Fibroblast of lung (primary cell): ENCODE data around the gene S100A9. TPM values are rescaled to one million over a fixed set of nuclear protein-coding genes. Genes with fewer than 3 reads are reported as not detected.

Experiments
- DNase-seq, 2 donors: peaks; one replicate each; pipeline versions ENCODE4 v3.0.0 to v3.0.0-alpha.2; 2010; ENCODE audit warnings: low read depth in 2 of 2
- H2AFZ ChIP-seq: 2 replicates; pipeline ENCODE4 v1.5.1; 2012; ENCODE audit warnings: low read length, control low read depth, inconsistent platforms
- H3K27ac ChIP-seq: 2 replicates; pipeline ENCODE4 v1.5.1; 2011; ENCODE audit warnings: low read length, control low read depth; ENCODE audit not compliant: insufficient read depth
- H3K27me3 ChIP-seq: 2 replicates; pipeline ENCODE4 v1.5.1; 2011; ENCODE audit warnings: mild to moderate bottlenecking, low read length; ENCODE audit not compliant: control insufficient read depth, insufficient read depth
- H3K36me3 ChIP-seq: 2 replicates; pipeline ENCODE4 v1.5.1; 2011; ENCODE audit warnings: low read length; ENCODE audit not compliant: control insufficient read depth, insufficient read depth
- H3K4me1 ChIP-seq: 2 replicates; pipeline ENCODE4 v1.5.1; 2011; ENCODE audit warnings: low read length; ENCODE audit not compliant: control insufficient read depth, insufficient read depth; ENCODE audit errors: extremely low read depth
- H3K4me2 ChIP-seq: 2 replicates; pipeline ENCODE4 v1.5.1; 2011; ENCODE audit warnings: low read length, control low read depth; ENCODE audit not compliant: insufficient read depth; ENCODE audit errors: extremely low read depth
- H3K4me3 ChIP-seq, 4 experiments: fragments of 200-600 bp in 1 of 4; sonication (generic) in 1 of 4; replicated peaks in 1 of 4; 2 replicates each; pipeline ENCODE4 v1.5.1; 2011 to 2016; ENCODE audit warnings: low read length in 4 of 4, low read depth in 3 of 4, mild to moderate bottlenecking in 3 of 4, control low read depth in 2 of 4, inconsistent platforms in 1 of 4, mixed read lengths in 1 of 4; ENCODE audit not compliant: insufficient read depth in 1 of 4; ENCODE audit errors: control extremely low read depth in 1 of 4
- H3K79me2 ChIP-seq: 2 replicates; pipeline ENCODE4 v1.5.1; 2012; ENCODE audit warnings: mild to moderate bottlenecking, low read length, inconsistent platforms; ENCODE audit not compliant: control insufficient read depth, insufficient read depth
- H3K9ac ChIP-seq: 2 replicates; pipeline ENCODE4 v1.5.1; 2011; ENCODE audit warnings: mild to moderate bottlenecking, low read length, control low read depth; ENCODE audit not compliant: insufficient read depth
- H3K9me3 ChIP-seq: 2 replicates; pipeline ENCODE4 v1.5.1; 2012; ENCODE audit warnings: low read depth, low read length; ENCODE audit not compliant: control insufficient read depth, insufficient read depth
- H4K20me1 ChIP-seq: 2 replicates; pipeline ENCODE4 v1.5.1; 2011; ENCODE audit warnings: low read length; ENCODE audit not compliant: control insufficient read depth, insufficient read depth; ENCODE audit errors: extremely low read depth
- EZH2 ChIP-seq: IDR thresholded peaks from 2 replicates; pipeline ENCODE4 v1.5.1; 2012; ENCODE audit warnings: low read length, control low read depth, mild to moderate bottlenecking; ENCODE audit errors: missing control alignments
- polyA minus RNA-seq: library from RNA; depleted of rRNA, polyadenylated mRNA; stranded (reverse); fragments of >200 nt; gene quantifications from 2 replicates; pipeline ENCODE4 v1.2.3, GENCODE V29; 2011; ENCODE audit warnings: low replicate concordance
- polyA plus RNA-seq, 2 donors: library from polyadenylated mRNA; depleted of rRNA in 1 of 2; stranded (reverse) in 1 of 2; unstranded in 1 of 2; fragments of >200 nt; gene quantifications; 2 replicates each; pipeline ENCODE4 v1.2.1, GENCODE V29; 2011 to 2012; ENCODE audit warnings: missing spikeins in 1 of 2
- total RNA-seq: library from RNA; depleted of rRNA; stranded (reverse); fragments of >200 nt; gene quantifications from 2 replicates; pipeline ENCODE4 v1.2.1, GENCODE V29; 2014
- TF ChIP-seq, protein P1 (sequence below), 2 donors: IDR thresholded peaks in 1 of 2; conservative IDR thresholded peaks in 1 of 2; 1 replicate in 1 of 2; 2 replicates in 1 of 2; pipeline ENCODE4 v1.5.1; 2011 to 2012; ENCODE audit warnings: low read length in 2 of 2, control low read depth in 1 of 2, inconsistent platforms in 1 of 2, low read depth in 1 of 2, mild to moderate bottlenecking in 1 of 2

The S100A9 gene
- total RNA-seq = not detected in 2 replicates
- not detected in 2 replicates for polyA plus RNA-seq
- polyA plus RNA-seq (2012) = not detected in 2 replicates
- not detected in 2 replicates for polyA minus RNA-seq

GRCh38 chr1:153357853-153358690 is at the start of gene S100A9:
TSS of gene S100A9 (plus strand) at chr1:153357854. CDS start at chr1:153358284, 430 bp downstream.
- TF ChIP-seq EZH2 = no peak
- TF ChIP-seq, protein P1, sequence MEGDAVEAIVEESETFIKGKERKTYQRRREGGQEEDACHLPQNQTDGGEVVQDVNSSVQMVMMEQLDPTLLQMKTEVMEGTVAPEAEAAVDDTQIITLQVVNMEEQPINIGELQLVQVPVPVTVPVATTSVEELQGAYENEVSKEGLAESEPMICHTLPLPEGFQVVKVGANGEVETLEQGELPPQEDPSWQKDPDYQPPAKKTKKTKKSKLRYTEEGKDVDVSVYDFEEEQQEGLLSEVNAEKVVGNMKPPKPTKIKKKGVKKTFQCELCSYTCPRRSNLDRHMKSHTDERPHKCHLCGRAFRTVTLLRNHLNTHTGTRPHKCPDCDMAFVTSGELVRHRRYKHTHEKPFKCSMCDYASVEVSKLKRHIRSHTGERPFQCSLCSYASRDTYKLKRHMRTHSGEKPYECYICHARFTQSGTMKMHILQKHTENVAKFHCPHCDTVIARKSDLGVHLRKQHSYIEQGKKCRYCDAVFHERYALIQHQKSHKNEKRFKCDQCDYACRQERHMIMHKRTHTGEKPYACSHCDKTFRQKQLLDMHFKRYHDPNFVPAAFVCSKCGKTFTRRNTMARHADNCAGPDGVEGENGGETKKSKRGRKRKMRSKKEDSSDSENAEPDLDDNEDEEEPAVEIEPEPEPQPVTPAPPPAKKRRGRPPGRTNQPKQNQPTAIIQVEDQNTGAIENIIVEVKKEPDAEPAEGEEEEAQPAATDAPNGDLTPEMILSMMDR (conservative IDR thresholded peaks at IDR 0.05 in 1 of 2, IDR thresholded peaks at IDR 0.05 in 1 of 2; ENCODE audit: low read depth in 1 of 2, low read length in 2 of 2) = no peak
- no peak for DNase-seq

GRCh38 chr1:153308540-153308939 is 49.1 kb upstream of the S100A9 start:
- no peak overlapping the region for H2AFZ ChIP-seq
- H3K9ac ChIP-seq = no peak overlapping the region
- H3K27me3 ChIP-seq = no peaks in the 10 kb centered on the region
- H3K9me3 ChIP-seq = no peaks in the 10 kb centered on the region
- H3K36me3 ChIP-seq = no peaks in the 10 kb centered on the region
- H3K27ac ChIP-seq = no peak overlapping the region
- DNase-seq = no peak
- no peak overlapping the region for H3K4me2 ChIP-seq
- no peaks in the 10 kb centered on the region for H3K4me1 ChIP-seq
- TF ChIP-seq, protein P1 (conservative IDR thresholded peaks at IDR 0.05 in 1 of 2, IDR thresholded peaks at IDR 0.05 in 1 of 2; ENCODE audit: low read depth in 1 of 2, low read length in 2 of 2) = no peak
- no peak for TF ChIP-seq EZH2
- no peak overlapping the region for H3K4me3 ChIP-seq
- no peaks in the 10 kb centered on the region for H4K20me1 ChIP-seq
- H3K79me2 ChIP-seq = no peaks in the 10 kb centered on the region

More at GRCh38 chr1:153357853-153358690, at the start of gene S100A9:
- H4K20me1 ChIP-seq = no peaks in the 10 kb centered on the region
- H3K9me3 ChIP-seq = no peaks in the 10 kb centered on the region
- H3K4me3 ChIP-seq = no peak within 1 kb of the TSS
- no peaks in the 10 kb centered on the region for H3K36me3 ChIP-seq
- H3K79me2 ChIP-seq = no peaks in the 10 kb centered on the region
- no peak within 1 kb of the TSS for H3K4me2 ChIP-seq
- H3K27me3 ChIP-seq = peaks cover 2% of the 10 kb centered on the region
- H2AFZ ChIP-seq = no peak within 1 kb of the TSS
- H3K9ac ChIP-seq = no peak within 1 kb of the TSS
- no peak within 1 kb of the TSS for H3K27ac ChIP-seq
- no peaks in the 10 kb centered on the region for H3K4me1 ChIP-seq

DNA sequence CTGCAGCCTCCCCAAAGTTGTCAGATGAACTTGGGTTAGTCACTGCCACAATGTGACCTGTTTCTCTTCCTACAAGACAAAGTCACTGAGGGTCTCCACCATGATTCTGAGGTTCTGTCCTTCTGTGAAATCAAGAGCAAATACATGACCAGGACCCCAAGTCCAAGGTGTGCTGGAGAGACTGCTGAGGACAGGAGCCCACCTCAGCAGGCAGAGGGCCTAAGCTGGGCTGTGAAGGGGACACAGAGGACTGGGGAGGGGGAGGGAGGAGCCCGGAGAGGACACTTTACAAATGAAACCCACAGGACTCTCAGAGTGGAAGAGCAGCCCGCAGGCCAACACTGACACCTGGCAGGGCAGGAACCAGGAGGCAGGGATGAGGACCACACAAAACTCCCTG is 48.2 kb upstream of the S100A9 start:
- no peak for TF ChIP-seq EZH2
- TF ChIP-seq, protein P1 (conservative IDR thresholded peaks at IDR 0.05 in 1 of 2, IDR thresholded peaks at IDR 0.05 in 1 of 2; ENCODE audit: low read depth in 1 of 2, low read length in 2 of 2) = no peak
- no peaks in the 10 kb centered on the region for H3K27me3 ChIP-seq
- H3K79me2 ChIP-seq = no peaks in the 10 kb centered on the region
- H3K27ac ChIP-seq = no peak overlapping the region
- no peak overlapping the region for H3K4me3 ChIP-seq
- no peaks in the 10 kb centered on the region for H3K36me3 ChIP-seq
- no peaks in the 10 kb centered on the region for H3K9me3 ChIP-seq
- no peak overlapping the region for H3K9ac ChIP-seq
- H3K4me2 ChIP-seq = no peak overlapping the region
- H3K4me1 ChIP-seq = no peaks in the 10 kb centered on the region
- no peak overlapping the region for H2AFZ ChIP-seq
- no peaks in the 10 kb centered on the region for H4K20me1 ChIP-seq
- DNase-seq = no peak
